Panc1 (cell line): ENCODE data around the gene PDE3B. TPM values are rescaled to one million over a fixed set of nuclear protein-coding genes. Genes with fewer than 3 reads are reported as not detected.

Experiments used
- ATAC-seq: fragments of 200-7000 bp; cut with Tn5 transposase; 2 replicates; pipeline ENCODE4 v1.9.1; 2020; ENCODE audit warnings: mild to moderate bottlenecking, moderate library complexity
- BruUV-seq: library from RNA; stranded (reverse); fragments of 400-500 nt; replicated peaks from 2 replicates; lab custom pipeline; 2021; lab: Mats Ljungman, UMichigan
- CTCF ChIA-PET: fragments of 300-600 bp; sonication (Branson Sonifier 250); formaldehyde crosslinking; loops from one replicate; lab custom pipeline; 2022; ENCODE audit warnings: antibody characterized with exemption; lab: Charles Lee
- POLR2A ChIA-PET: fragments of 300-600 bp; sonication (Branson Sonifier 250); formaldehyde crosslinking; loops from one replicate; lab custom pipeline; 2022; ENCODE audit warnings: antibody characterized with exemption; lab: Charles Lee
- DNase-seq: peaks from one replicate; pipeline ENCODE4 v3.0.0-alpha.2; 2010; ENCODE audit warnings: low read depth, low spot score
- H3K27ac ChIP-seq: 2 replicates; pipeline ENCODE4 v1.5.1; 2011; ENCODE audit warnings: mild to moderate bottlenecking, low read length, inconsistent platforms
- H3K27me3 ChIP-seq: fragments of 200-500 bp; sonication (Bioruptor generic); 2 replicates; pipeline ENCODE4 v1.6.0; 2014; ENCODE audit warnings: low read length, inconsistent platforms; ENCODE audit not compliant: control insufficient read depth, insufficient read depth
- H3K36me3 ChIP-seq: fragments of 200-500 bp; sonication (Bioruptor generic); 2 replicates; pipeline ENCODE4 v1.5.1; 2014; ENCODE audit warnings: inconsistent platforms, mild to moderate bottlenecking, low read length, moderate library complexity; ENCODE audit not compliant: control insufficient read depth, insufficient read depth
- H3K4me1 ChIP-seq: 2 replicates; pipeline ENCODE4 v1.5.1; 2011; ENCODE audit warnings: inconsistent platforms, mild to moderate bottlenecking, low read length, moderate library complexity; ENCODE audit not compliant: control insufficient read depth, insufficient read depth
- H3K4me3 ChIP-seq, 2 experiments: 2 replicates each; pipeline ENCODE4 v1.5.1; 2011 to 2012; ENCODE audit warnings: low read depth in 2 of 2, low read length in 2 of 2, mild to moderate bottlenecking in 2 of 2, inconsistent platforms in 1 of 2, moderate library complexity in 1 of 2
- H3K9me3 ChIP-seq: fragments of 200-500 bp; sonication (Bioruptor generic); 2 replicates; pipeline ENCODE4 v1.5.1; 2014; ENCODE audit warnings: low read depth, mild to moderate bottlenecking, inconsistent platforms, low read length, moderate library complexity; ENCODE audit not compliant: control insufficient read depth, insufficient read depth
- CTCF ChIP-seq: fragments of 450-650 bp; IDR thresholded peaks from 2 replicates; pipeline ENCODE4 v1.5.1; 2017; ENCODE audit warnings: mild to moderate bottlenecking
- POLR2AphosphoS5 ChIP-seq: IDR thresholded peaks from 2 replicates; pipeline ENCODE4 v1.6.1; 2012; ENCODE audit warnings: mild to moderate bottlenecking, low read depth, low read length, moderate library complexity
- REST ChIP-seq, 2 experiments: IDR thresholded peaks; 2 replicates each; pipeline ENCODE4 v1.6.1; 2011 to 2012; ENCODE audit warnings: low read depth in 2 of 2, control low read depth in 1 of 2, low read length in 1 of 2, mild to moderate bottlenecking in 1 of 2, moderate library complexity in 1 of 2; ENCODE audit not compliant: insufficient read depth in 1 of 2
- SIN3A ChIP-seq: IDR thresholded peaks from 2 replicates; pipeline ENCODE4 v1.6.1; 2012; ENCODE audit warnings: low read depth, mild to moderate bottlenecking, low read length, moderate library complexity, borderline replicate concordance; ENCODE audit not compliant: insufficient read depth
- TCF7L2 ChIP-seq: IDR thresholded peaks from 2 replicates; pipeline ENCODE4 v1.6.1; 2011; ENCODE audit warnings: mild to moderate bottlenecking, low read depth, low read length, inconsistent platforms
- in situ Hi-C: cut with HindIII; loops from 2 replicates; pipeline ENCODE4 v1.10.0; 2016; ENCODE audit warnings: low sequenced_read_pairs, low pct_unique_long_range_greater_than_20kb
- intact Hi-C: fragments of 100-400 bp; cut with micrococcal nuclease; formaldehyde crosslinking; loops from one replicate; pipeline ENCODE4 v1.10.0; 2022; ENCODE audit not compliant: unreplicated experiment
- total RNA-seq: library from RNA; stranded (reverse); gene quantifications from one replicate; pipeline ENCODE4 v1.2.1, GENCODE V29; 2021; ENCODE audit not compliant: unreplicated experiment

PDE3B gene
- total RNA-seq, 1 experiment from 2014 or later: 33.0 TPM

- no TSS peak for BruUV-seq
- ChIA-PET POLR2A (no interaction called here), CTCF (no interaction called here)
- no peaks in the 10 kb centered on the region for H3K9me3 ChIP-seq
- DNase-seq (no peak), ATAC-seq (no peak)
- H3K4me3 ChIP-seq: no peak overlapping the region
- in situ Hi-C loops (no loop called here), intact Hi-C loops (no loop called here)
- TF ChIP-seq CTCF (no peak), SIN3A (no peak), TCF7L2 (no peak), REST (IDR thresholded peaks at IDR 0.05; ENCODE audit: insufficient read depth in 1 of 2, low read depth in 2 of 2, low read length in 1 of 2) (no peak), POLR2AphosphoS5 (no peak)
- H3K27me3 ChIP-seq: no peaks in the 10 kb centered on the region
- no peaks in the 10 kb centered on the region for H3K36me3 ChIP-seq
- H3K27ac ChIP-seq: no peak overlapping the region
- no peaks in the 10 kb centered on the region for H3K4me1 ChIP-seq
These were observed 192.2 kb downstream of the PDE3B start for GRCh38 chr11:14835496-14836492.

DNA sequence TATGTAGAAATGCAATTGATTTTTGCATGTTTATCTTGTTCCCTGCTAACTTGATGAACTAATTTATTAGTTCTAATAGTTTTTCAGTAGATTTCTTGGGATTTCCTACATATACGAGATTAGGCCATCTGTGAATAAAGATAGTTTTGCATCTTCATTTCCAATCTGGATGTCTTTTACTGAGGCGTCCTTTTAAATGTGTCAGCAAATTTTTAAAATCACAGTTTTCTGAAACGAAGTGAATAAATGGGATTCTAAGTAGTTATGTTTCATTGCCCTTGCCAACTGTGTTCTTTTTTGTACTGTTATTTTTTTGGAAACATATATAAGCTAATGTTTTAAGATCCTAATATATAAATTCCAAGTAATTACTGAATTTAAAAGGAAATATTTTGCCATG is 198.4 kb downstream of the PDE3B start:
- CTCF ChIA-PET: no interaction called here
- BruUV-seq: no TSS peak
- no peak overlapping the region for H3K27ac ChIP-seq
- H3K27me3 ChIP-seq: no peaks in the 10 kb centered on the region
- in situ Hi-C loops: no loop called here
- no peaks in the 10 kb centered on the region; the same call in 1 of the 2 replicates for H3K36me3 ChIP-seq
- no peak overlapping the region for H3K4me3 ChIP-seq
- ATAC-seq (no peak), DNase-seq (no peak)
- intact Hi-C loops: no loop called here
- TF ChIP-seq POLR2AphosphoS5 (no peak), REST (IDR thresholded peaks at IDR 0.05; ENCODE audit: insufficient read depth in 1 of 2, low read depth in 2 of 2, low read length in 1 of 2) (no peak), CTCF (no peak), TCF7L2 (no peak), SIN3A (no peak)
- no peaks in the 10 kb centered on the region for H3K4me1 ChIP-seq
- no peaks in the 10 kb centered on the region for H3K9me3 ChIP-seq
- POLR2A ChIA-PET: interaction anchor here (0.7 kb wide), 2 partner anchors 15 to 49 kb away, joined by 3 to 4 read pairs; no protein-coding TSS in a partner anchor
